Measurements from ENCODE around the gene CNTNAP3B.
"Not testable (repeated sequence)": the region's sequence is repeated elsewhere in the genome, so short reads cannot be mapped to it uniquely, and the experiment has no call there.

Gene CNTNAP3B

GRCh38 chr9:42129073-42129729, at the start of gene CNTNAP3B:
CNTNAP3B (minus strand) TSS chr9:42129426; CDS start chr9:42129094, 332 bp downstream.
- not testable (repeated sequence) for H3K4me3 ChIP-seq (ENCODE audit: low read depth, low read length)

- H3K4me3 ChIP-seq (ENCODE audit: low read depth, low read length): not testable (repeated sequence)
Observed at GRCh38 chr9:42160299-42160698, 31.1 kb upstream of the CNTNAP3B start.

- H3K4me3 ChIP-seq (ENCODE audit: low read depth, low read length): not testable (repeated sequence)
Observed at GRCh38 chr9:42127056-42127841, 2.0 kb downstream of the CNTNAP3B start.

- H3K4me3 ChIP-seq (ENCODE audit: low read depth, low read length): not testable (repeated sequence)
Observed at GRCh38 chr9:42121007-42121406, 8.2 kb downstream of the CNTNAP3B start.

- H3K4me3 ChIP-seq (ENCODE audit: low read depth, low read length): not testable (repeated sequence)
Observed at GRCh38 chr9:42095929-42096328, 33.3 kb downstream of the CNTNAP3B start.

- not testable (repeated sequence) for H3K4me3 ChIP-seq (ENCODE audit: low read depth, low read length)
Observed at GRCh38 chr9:42084559-42084952, 44.7 kb downstream of the CNTNAP3B start.

GRCh38 chr9:42083877-42084558, 45.2 kb downstream of the CNTNAP3B start:
- not testable (repeated sequence) for H3K4me3 ChIP-seq (ENCODE audit: low read depth, low read length)

- not testable (repeated sequence) for H3K4me3 ChIP-seq (ENCODE audit: low read depth, low read length)
Observed at GRCh38 chr9:42080376-42080775, 48.9 kb downstream of the CNTNAP3B start.

- not testable (repeated sequence) for H3K4me3 ChIP-seq (ENCODE audit: low read depth, low read length)
Observed at GRCh38 chr9:42074868-42075267, 54.4 kb downstream of the CNTNAP3B start.

- H3K4me3 ChIP-seq (ENCODE audit: low read depth, low read length): not testable (repeated sequence)
Observed at GRCh38 chr9:42071026-42071425, 58.2 kb downstream of the CNTNAP3B start.

GRCh38 chr9:42070035-42070799, 59.0 kb downstream of the CNTNAP3B start:
- H3K4me3 ChIP-seq (ENCODE audit: low read depth, low read length): not testable (repeated sequence)

- H3K4me3 ChIP-seq (ENCODE audit: low read depth, low read length): not testable (repeated sequence)
Observed at GRCh38 chr9:42053874-42054273, 75.4 kb downstream of the CNTNAP3B start.

- not testable (repeated sequence) for H3K4me3 ChIP-seq (ENCODE audit: low read depth, low read length)
Observed at GRCh38 chr9:42050701-42051100, 78.5 kb downstream of the CNTNAP3B start.

- not testable (repeated sequence) for H3K4me3 ChIP-seq (ENCODE audit: low read depth, low read length)
Observed at GRCh38 chr9:42044422-42045010, 84.7 kb downstream of the CNTNAP3B start.

GRCh38 chr9:42033541-42033940, 95.7 kb downstream of the CNTNAP3B start:
- H3K4me3 ChIP-seq (ENCODE audit: low read depth, low read length): not testable (repeated sequence)

GRCh38 chr9:42020639-42021038, 108.6 kb downstream of the CNTNAP3B start:
- not testable (repeated sequence) for H3K4me3 ChIP-seq (ENCODE audit: low read depth, low read length)

- not testable (repeated sequence) for H3K4me3 ChIP-seq (ENCODE audit: low read depth, low read length)
Observed at GRCh38 chr9:42018220-42018922, 110.9 kb downstream of the CNTNAP3B start.

GRCh38 chr9:42014317-42014716, 114.9 kb downstream of the CNTNAP3B start:
- not testable (repeated sequence) for H3K4me3 ChIP-seq (ENCODE audit: low read depth, low read length)

GRCh38 chr9:41991607-41992006, 137.6 kb downstream of the CNTNAP3B start:
- H3K4me3 ChIP-seq (ENCODE audit: low read depth, low read length): not testable (repeated sequence)

GRCh38 chr9:41980271-41980670, 149.0 kb downstream of the CNTNAP3B start:
- not testable (repeated sequence) for H3K4me3 ChIP-seq (ENCODE audit: low read depth, low read length)

Data from iPS-11a (cell line).